Measurements from ENCODE around the gene TWIST1. TPM values are rescaled to one million over a fixed set of nuclear protein-coding genes. Genes with fewer than 3 reads are reported as not detected.
A peak's percentile ranks its signal among the peaks of the same experiment; 100 is the strongest.

The TWIST1 gene
- total and polyA plus RNA-seq, 2 of the 13 experiments (the other 11 are each of a cell fraction or from before 2014, with no cell fraction given): not detected

- ChIA-PET CTCF (ENCODE audit: low intra/inter-chr PET ratio, low total read pairs) (no interaction called here), POLR2A (no interaction called here)
- Histone ChIP-seq H3K9me3 (ENCODE audit: low read length) (0 out of 2 replicates have a peak, but pooled peaks cover 9% of the 10 kb centered on the region), H3K9ac (ENCODE audit: insufficient read depth, low read depth, low read length) (no peak overlapping the region), H3K27ac (ENCODE audit: extremely low read length, insufficient read depth, low read length) (no peak overlapping the region), H3K36me3 (replicated peaks in 1 of 2; ENCODE audit: control insufficient read depth in 1 of 2, insufficient read depth in 2 of 2, low read length in 2 of 2) (no peaks in the 10 kb centered on the region), H3K4me3 (replicated peaks in 1 of 3; ENCODE audit: insufficient read depth in 1 of 3, low read depth in 2 of 3, low read length in 3 of 3) (no peak overlapping the region), H2AFZ (ENCODE audit: low read length) (no peak overlapping the region), H4K20me1 (ENCODE audit: insufficient read depth, low read length) (no peaks in the 10 kb centered on the region), H3K27me3 (ENCODE audit: control insufficient read depth in 1 of 2, insufficient read depth in 2 of 2, low read length in 2 of 2) (0 out of 5 replicates have a peak, but pooled peaks cover 0 to 3% of the 10 kb centered on the region in 2 experiments), H3K4me1 (ENCODE audit: insufficient read depth, low read length) (no peaks in the 10 kb centered on the region), H3K4me2 (ENCODE audit: low read depth, low read length) (no peak overlapping the region), H3K79me2 (ENCODE audit: insufficient read depth, low read length) (no peaks in the 10 kb centered on the region)
- TF ChIP-seq REST (IDR thresholded peaks at IDR 0.05; ENCODE audit: borderline replicate concordance in 1 of 2, low read depth in 1 of 2, low read length in 2 of 2) (peak; percentile 5 to 90), MIER2 (CRISPR knock-in tag; IDR thresholded peaks at IDR 0.05) (0 out of 2 replicates have a peak, but pooled peaks have one; percentile 40), CHD4 (IDR thresholded peaks at IDR 0.05; ENCODE audit: borderline replicate concordance, low read length) (no peak), NFKB2 (CRISPR knock-in tag; IDR thresholded peaks at IDR 0.05; ENCODE audit: borderline replicate concordance) (no peak)
- DNase-seq (ENCODE audit: low spot score): no peak
- in situ Hi-C loops (cut with HindIII; ENCODE audit: extremely low pct_ligation_motif_present, low pct_unique_long_range_greater_than_20kb): no loop called here
- intact Hi-C loops (cut with micrococcal nuclease; ENCODE audit: unreplicated experiment): no loop called here
- no peak for FAIRE-seq
- ATAC-seq: no peak
- no TSS peak for BruUV-seq (replicated peaks)
- WGBS (ENCODE audit: low lambda C conversion rate): 5% methylated on average over 4 of the region's 4 CpGs
Measured at GRCh38 chr7:19146699-19147098, 29.3 kb upstream of the TWIST1 start.

Measured in HepG2 (cell line).